ENCODE data around the gene SMURF2. TPM values are rescaled to one million over a fixed set of nuclear protein-coding genes. Genes with fewer than 3 reads are reported as not detected.
A peak's percentile ranks its signal among the peaks of the same experiment; 100 is the strongest.

SMURF2 gene
- total RNA-seq, 1 donor from 2014 or later = 11.6 TPM

GRCh38 chr17:64565563-64565962, 96.5 kb downstream of the SMURF2 start:
- ATAC-seq = no peak
- intact Hi-C loops (cut with micrococcal nuclease) = no loop called here
- no peak for DNase-seq

GRCh38 chr17:64564098-64564497, 98.0 kb downstream of the SMURF2 start:
- ATAC-seq (no peak), DNase-seq (no peak)
- intact Hi-C loops (cut with micrococcal nuclease) = no loop called here

GRCh38 chr17:64555281-64555680, 106.8 kb downstream of the SMURF2 start:
- DNase-seq (no peak), ATAC-seq (no peak)
- intact Hi-C loops (cut with micrococcal nuclease) = no loop called here

- ATAC-seq = no peak
- intact Hi-C loops (cut with micrococcal nuclease) = no loop called here
- DNase-seq = no peak
These were observed 108.0 kb downstream of the SMURF2 start for GRCh38 chr17:64554028-64554637.

GRCh38 chr17:64551461-64551860, 110.6 kb downstream of the SMURF2 start:
- no peak for ATAC-seq
- intact Hi-C loops (cut with micrococcal nuclease) = no loop called here
- no peak for DNase-seq

GRCh38 chr17:64547319-64547718, 114.8 kb downstream of the SMURF2 start:
- intact Hi-C loops (cut with micrococcal nuclease) = no loop called here
- DNase-seq (no peak), ATAC-seq (no peak)

GRCh38 chr17:64546716-64547115, 115.4 kb downstream of the SMURF2 start:
- DNase-seq (no peak), ATAC-seq (no peak)
- intact Hi-C loops (cut with micrococcal nuclease) = no loop called here

GRCh38 chr17:64544742-64545141, 117.4 kb downstream of the SMURF2 start:
- no peak for ATAC-seq
- intact Hi-C loops (cut with micrococcal nuclease) = no loop called here
- no peak for DNase-seq

- DNase-seq (no peak), ATAC-seq (no peak)
- intact Hi-C loops (cut with micrococcal nuclease) = no loop called here
These were observed 121.9 kb downstream of the SMURF2 start for GRCh38 chr17:64540118-64540776.

GRCh38 chr17:64538508-64539130, 123.5 kb downstream of the SMURF2 start:
- intact Hi-C loops (cut with micrococcal nuclease) = no loop called here
- ATAC-seq = peak; percentile 53
- DNase-seq = no peak

- intact Hi-C loops (cut with micrococcal nuclease) = no loop called here
- ATAC-seq = no peak
These were observed 124.6 kb downstream of the SMURF2 start for GRCh38 chr17:64537488-64537887.

GRCh38 chr17:64536913-64537312, 125.2 kb downstream of the SMURF2 start:
- ATAC-seq = no peak
- no peak for DNase-seq
- intact Hi-C loops (cut with micrococcal nuclease) = no loop called here

More at GRCh38 chr17:64537488-64537887, 124.6 kb downstream of the SMURF2 start:
- no peak for DNase-seq

- no peak for DNase-seq
- intact Hi-C loops (cut with micrococcal nuclease) = no loop called here
- no peak for ATAC-seq
These were observed 126.8 kb downstream of the SMURF2 start for GRCh38 chr17:64535357-64535756.

- no peak for ATAC-seq
- no peak for DNase-seq
- intact Hi-C loops (cut with micrococcal nuclease) = no loop called here
These were observed 127.9 kb downstream of the SMURF2 start for GRCh38 chr17:64534187-64534586.

- ATAC-seq (no peak), DNase-seq (no peak)
- intact Hi-C loops (cut with micrococcal nuclease) = no loop called here
These were observed 128.3 kb downstream of the SMURF2 start for GRCh38 chr17:64533784-64534183.

GRCh38 chr17:64532409-64532808, 129.7 kb downstream of the SMURF2 start:
- ATAC-seq = peak; percentile 58
- intact Hi-C loops (cut with micrococcal nuclease) = no loop called here
- DNase-seq = no peak

- intact Hi-C loops (cut with micrococcal nuclease) = no loop called here
- no peak for ATAC-seq
- no peak for DNase-seq
These were observed 130.1 kb downstream of the SMURF2 start for GRCh38 chr17:64531955-64532371.

GRCh38 chr17:64529221-64529620, 132.9 kb downstream of the SMURF2 start:
- ATAC-seq = no peak
- intact Hi-C loops (cut with micrococcal nuclease) = no loop called here

GRCh38 chr17:64527914-64528313, 134.2 kb downstream of the SMURF2 start:
- ATAC-seq (no peak), DNase-seq (no peak)
- intact Hi-C loops (cut with micrococcal nuclease) = no loop called here

More at GRCh38 chr17:64529221-64529620, 132.9 kb downstream of the SMURF2 start:
- no peak for DNase-seq

GRCh38 chr17:64520359-64520758, 141.7 kb downstream of the SMURF2 start:
- DNase-seq (no peak), ATAC-seq (no peak)
- intact Hi-C loops (cut with micrococcal nuclease) = no loop called here

GRCh38 chr17:64519601-64520000, 142.5 kb downstream of the SMURF2 start:
- intact Hi-C loops (cut with micrococcal nuclease) = no loop called here
- no peak for DNase-seq
- ATAC-seq = no peak

Data from left ventricle myocardium superior (tissue), 1 donor.